GM11168 (cell line): ENCODE results near the gene RPS8.
"Not testable (repeated sequence)": the region's sequence is repeated elsewhere in the genome, so short reads cannot be mapped to it uniquely, and the experiment has no call there.

ENCODE experiments used
- in situ Hi-C: fragments of 300-500 bp; cut with MboI; formaldehyde crosslinking; loops from one replicate; pipeline ENCODE4 v1.12.0; 2022; ENCODE audit warnings: low sequenced_read_pairs; ENCODE audit not compliant: unreplicated experiment

RPS8 gene

GRCh38 chr1:44775078-44775929 is at the start of gene RPS8:
Gene RPS8 (plus strand): TSS chr1:44775540. CDS start chr1:44775597, 57 bp downstream.
- in situ Hi-C loops: no loop called here

GRCh38 chr1:44730741-44731512 is 44.4 kb upstream of the RPS8 start, which contains the start of gene RNU5D-1:
Gene RNU5D-1 (minus strand): TSS chr1:44731170.
- in situ Hi-C loops: no loop called here

- in situ Hi-C loops: no loop called here
These were observed 42.0 kb upstream of the RPS8 start for GRCh38 chr1:44733365-44733764.

- in situ Hi-C loops: no loop called here
These were observed 41.6 kb upstream of the RPS8 start for GRCh38 chr1:44733784-44734183.

GRCh38 chr1:44735992-44736391 is 39.3 kb upstream of the RPS8 start:
- in situ Hi-C loops: loop anchor here (5.0 kb wide), 1 partner anchor 36 kb away; no protein-coding TSS in a partner anchor

GRCh38 chr1:44738953-44739306 is 36.4 kb upstream of the RPS8 start:
- in situ Hi-C loops: loop anchor here (5.0 kb wide), 1 partner anchor 33 kb away; no protein-coding TSS in a partner anchor

GRCh38 chr1:44739307-44740178 is 35.8 kb upstream of the RPS8 start, which contains the start of gene KIF2C:
Gene KIF2C (plus strand): TSS chr1:44739837. CDS start chr1:44739933, 96 bp downstream.
- in situ Hi-C loops: loop anchor here (5.0 kb wide), 1 partner anchor 33 kb away; no protein-coding TSS in a partner anchor

- in situ Hi-C loops: no loop called here
These were observed 35.1 kb upstream of the RPS8 start for GRCh38 chr1:44740179-44740617.

- in situ Hi-C loops: no loop called here
These were observed 32.1 kb upstream of the RPS8 start for GRCh38 chr1:44743211-44743610.

- in situ Hi-C loops: no loop called here
These were observed 27.5 kb upstream of the RPS8 start for GRCh38 chr1:44747878-44748277.

- in situ Hi-C loops: no loop called here
These were observed 17.9 kb upstream of the RPS8 start for GRCh38 chr1:44757420-44757819.

- in situ Hi-C loops: no loop called here
These were observed 16.3 kb upstream of the RPS8 start for GRCh38 chr1:44759077-44759476.

GRCh38 chr1:44760876-44761275 is 14.5 kb upstream of the RPS8 start:
- in situ Hi-C loops: no loop called here

- in situ Hi-C loops: not testable (repeated sequence)
These were observed 8.9 kb upstream of the RPS8 start for GRCh38 chr1:44766421-44766820.

- in situ Hi-C loops: no loop called here
These were observed 790 bp downstream of the RPS8 start for GRCh38 chr1:44775930-44776729.

GRCh38 chr1:44776730-44777068 is 1.4 kb downstream of the RPS8 start:
- in situ Hi-C loops: no loop called here

- in situ Hi-C loops: no loop called here
These were observed 2.2 kb downstream of the RPS8 start for GRCh38 chr1:44777547-44777946.

GRCh38 chr1:44777969-44778635 is 2.8 kb downstream of the RPS8 start:
- in situ Hi-C loops: no loop called here
